Testis (tissue), 2 donors: ENCODE data around the gene MRI1.

Experiments
- CTCF ChIP-seq, 3 experiments: fragments of 450-650 bp in 2 of 3; fragments of 200-600 bp in 1 of 3; sonication (generic) in 1 of 3; IDR thresholded peaks; one replicate each; pipeline ENCODE4 v1.5.1; 2016 to 2019; ENCODE audit warnings: antibody characterized with exemption in 3 of 3, mild to moderate bottlenecking in 2 of 3, moderate library complexity in 1 of 3
- POLR2A ChIP-seq: fragments of 450-650 bp; IDR thresholded peaks from one replicate; pipeline ENCODE4 v1.6.1; 2017; ENCODE audit warnings: antibody characterized with exemption, mild to moderate bottlenecking, moderate library complexity

- no peak for TF ChIP-seq CTCF (IDR thresholded peaks at IDR 0.05)
- TF ChIP-seq POLR2A, result no peak
These were observed 8.1 kb upstream of the MRI1 start for GRCh38 chr19:13756210-13756609.
